Fibroblast of mammary gland (primary cell): ENCODE data around the gene LMNTD1.

ENCODE experiments used
- DNase-seq: peaks from one replicate; pipeline ENCODE4 v3.0.0-alpha.2; 2010; ENCODE audit warnings: low read depth
- H3K4me3 ChIP-seq: 2 replicates; pipeline ENCODE4 v1.5.1; 2011; ENCODE audit warnings: low read depth, mild to moderate bottlenecking, low read length, moderate library complexity; ENCODE audit not compliant: control insufficient read depth
- TF ChIP-seq, protein P1 (sequence below): conservative IDR thresholded peaks from 2 replicates; pipeline ENCODE4 v1.5.1; 2011; ENCODE audit warnings: low read depth, low read length, inconsistent platforms; ENCODE audit not compliant: control insufficient read depth, insufficient read depth

Gene LMNTD1

DNA sequence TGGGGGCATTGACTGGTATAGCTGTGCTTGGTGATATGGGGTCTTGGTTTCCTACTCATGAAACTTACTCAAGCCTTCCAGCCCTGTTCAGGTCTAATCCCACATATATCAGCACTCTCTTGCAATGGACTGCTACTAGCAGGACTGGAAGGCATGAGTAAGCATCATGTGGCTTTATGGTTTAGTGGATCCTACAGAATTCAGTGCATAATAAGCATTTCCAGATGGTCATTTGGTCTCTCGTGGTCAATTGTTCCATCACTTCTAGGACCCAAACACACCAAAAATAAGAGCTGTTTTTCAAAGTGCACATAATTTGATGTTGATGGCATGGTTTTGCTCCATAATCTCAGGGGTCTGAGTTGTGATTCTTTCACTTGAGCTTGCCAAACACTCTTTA, 114.4 kb downstream of the LMNTD1 start:
- H3K4me3 ChIP-seq = no peak overlapping the region
- peak; percentile 88 for DNase-seq
- TF ChIP-seq, protein P1, sequence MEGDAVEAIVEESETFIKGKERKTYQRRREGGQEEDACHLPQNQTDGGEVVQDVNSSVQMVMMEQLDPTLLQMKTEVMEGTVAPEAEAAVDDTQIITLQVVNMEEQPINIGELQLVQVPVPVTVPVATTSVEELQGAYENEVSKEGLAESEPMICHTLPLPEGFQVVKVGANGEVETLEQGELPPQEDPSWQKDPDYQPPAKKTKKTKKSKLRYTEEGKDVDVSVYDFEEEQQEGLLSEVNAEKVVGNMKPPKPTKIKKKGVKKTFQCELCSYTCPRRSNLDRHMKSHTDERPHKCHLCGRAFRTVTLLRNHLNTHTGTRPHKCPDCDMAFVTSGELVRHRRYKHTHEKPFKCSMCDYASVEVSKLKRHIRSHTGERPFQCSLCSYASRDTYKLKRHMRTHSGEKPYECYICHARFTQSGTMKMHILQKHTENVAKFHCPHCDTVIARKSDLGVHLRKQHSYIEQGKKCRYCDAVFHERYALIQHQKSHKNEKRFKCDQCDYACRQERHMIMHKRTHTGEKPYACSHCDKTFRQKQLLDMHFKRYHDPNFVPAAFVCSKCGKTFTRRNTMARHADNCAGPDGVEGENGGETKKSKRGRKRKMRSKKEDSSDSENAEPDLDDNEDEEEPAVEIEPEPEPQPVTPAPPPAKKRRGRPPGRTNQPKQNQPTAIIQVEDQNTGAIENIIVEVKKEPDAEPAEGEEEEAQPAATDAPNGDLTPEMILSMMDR = no peak

DNA sequence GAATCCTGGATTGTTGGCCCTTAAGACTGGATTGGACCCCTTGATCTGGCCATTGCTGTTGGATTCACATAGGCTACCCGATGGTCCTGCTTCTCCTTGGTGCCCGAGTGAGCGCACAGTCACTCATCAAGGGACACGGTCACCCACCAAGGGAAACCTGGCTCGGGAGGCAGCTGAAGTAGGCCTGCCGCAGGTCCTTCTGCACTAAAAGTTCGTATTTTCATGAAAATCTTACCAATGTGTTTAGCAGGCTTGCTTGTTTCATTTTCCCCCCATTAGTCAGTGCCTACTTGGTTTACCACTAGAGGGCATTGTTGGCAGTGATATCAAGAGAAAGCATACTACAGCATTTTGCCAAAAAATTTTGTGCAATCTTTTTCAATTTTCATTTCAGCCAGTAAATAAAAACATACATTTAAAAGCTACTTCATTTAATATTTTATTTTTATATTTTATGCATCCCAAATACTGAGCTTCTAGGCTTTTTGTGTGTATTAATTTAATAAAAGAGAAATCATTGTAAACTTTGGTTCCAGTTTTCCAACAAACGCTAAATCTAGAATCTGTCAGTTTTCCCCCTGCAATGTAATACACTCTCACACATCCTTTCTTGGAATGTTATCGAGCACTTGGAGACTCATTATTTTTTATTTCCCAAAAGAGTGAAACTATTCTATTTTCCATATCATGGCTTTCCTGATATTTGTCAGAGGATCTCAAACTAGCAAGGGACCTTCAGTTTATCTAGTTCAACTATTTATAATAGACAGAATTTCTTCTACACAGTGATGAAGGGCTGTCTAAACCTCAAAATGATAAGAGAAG, 116.7 kb downstream of the LMNTD1 start:
- TF ChIP-seq, protein P1 = peak; percentile 91
- H3K4me3 ChIP-seq = peak overlapping the region; percentile 23
- peak; percentile 90 for DNase-seq

DNA sequence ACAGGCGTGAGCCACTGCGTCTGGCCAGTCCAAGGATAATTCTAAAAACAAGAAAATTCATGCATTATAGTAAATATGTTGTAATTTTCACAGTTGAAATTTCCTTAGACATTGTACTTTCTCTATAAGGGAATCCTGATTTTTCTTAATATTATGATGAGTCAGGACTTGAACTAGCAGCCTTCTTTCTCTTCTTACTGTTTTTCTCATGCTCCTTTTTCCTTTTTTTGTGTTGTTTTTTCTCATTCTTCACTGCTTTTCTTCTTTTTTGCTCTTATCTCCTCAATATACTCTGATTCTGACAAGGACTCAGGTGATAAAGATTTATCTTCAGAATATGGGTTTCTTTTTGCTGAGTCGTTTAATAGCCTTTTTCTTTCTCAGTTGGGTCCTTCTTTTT, 117.7 kb downstream of the LMNTD1 start:
- TF ChIP-seq, protein P1 = no peak
- DNase-seq = no peak
- H3K4me3 ChIP-seq = no peak overlapping the region

DNA sequence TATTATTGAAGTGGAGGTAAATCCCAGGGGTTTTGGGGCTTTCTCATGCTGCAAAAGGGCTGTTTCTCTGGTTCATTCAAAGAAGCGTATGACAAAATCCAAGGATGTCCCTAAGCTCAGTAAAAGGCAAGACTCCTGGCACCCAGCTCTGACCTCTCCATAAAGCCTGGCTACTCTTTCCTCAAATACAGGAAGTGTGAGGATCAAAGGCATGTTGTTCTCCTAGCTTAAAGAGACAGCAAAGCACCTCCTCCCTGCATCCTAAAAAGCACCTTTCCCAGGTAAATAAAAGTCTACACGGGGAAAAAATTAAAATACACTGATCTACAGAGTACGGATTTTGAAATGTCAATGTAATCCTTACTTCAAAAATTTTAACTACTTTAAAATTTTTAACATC, 118.6 kb downstream of the LMNTD1 start:
- TF ChIP-seq, protein P1 = no peak
- H3K4me3 ChIP-seq = no peak overlapping the region

DNA sequence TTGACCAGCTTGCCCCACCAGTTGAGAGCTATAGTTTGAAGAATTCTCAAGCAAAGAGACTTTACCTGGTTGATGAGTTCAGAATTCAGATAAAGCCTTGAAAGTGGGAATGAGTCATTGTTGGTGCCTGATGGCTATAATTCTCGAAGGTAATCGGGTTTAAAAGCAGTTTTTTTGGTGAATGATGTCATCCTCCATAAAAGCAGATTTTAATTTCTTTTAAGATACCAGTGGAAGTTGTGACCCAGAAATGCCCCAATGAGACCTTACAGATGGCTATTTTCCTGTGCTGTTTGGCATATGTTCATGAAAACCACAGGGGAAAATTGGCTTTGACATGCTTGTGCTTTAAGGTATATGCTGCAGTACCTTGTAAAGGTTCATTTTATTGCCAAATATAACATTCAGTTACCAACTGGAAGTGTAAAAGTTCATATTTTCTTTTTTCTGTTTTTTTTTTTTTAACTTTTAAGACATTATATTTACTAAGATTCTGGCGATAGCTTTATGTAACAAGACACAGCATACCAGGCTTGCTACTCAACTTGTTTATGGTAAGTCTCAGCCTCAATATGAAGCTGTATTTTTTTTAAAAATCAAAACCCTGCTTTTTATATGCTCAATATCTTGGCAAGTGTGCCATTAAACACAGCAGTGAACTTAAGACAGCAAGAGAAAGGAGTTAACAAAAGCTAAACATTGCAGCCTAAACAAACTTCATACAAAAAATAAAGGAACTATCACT, 119.3 kb downstream of the LMNTD1 start:
- TF ChIP-seq, protein P1 = no peak
- DNase-seq = peak; percentile 49
- no peak overlapping the region for H3K4me3 ChIP-seq

More for the DNA sequence above, 118.6 kb downstream of the LMNTD1 start:
- no peak for DNase-seq

DNA sequence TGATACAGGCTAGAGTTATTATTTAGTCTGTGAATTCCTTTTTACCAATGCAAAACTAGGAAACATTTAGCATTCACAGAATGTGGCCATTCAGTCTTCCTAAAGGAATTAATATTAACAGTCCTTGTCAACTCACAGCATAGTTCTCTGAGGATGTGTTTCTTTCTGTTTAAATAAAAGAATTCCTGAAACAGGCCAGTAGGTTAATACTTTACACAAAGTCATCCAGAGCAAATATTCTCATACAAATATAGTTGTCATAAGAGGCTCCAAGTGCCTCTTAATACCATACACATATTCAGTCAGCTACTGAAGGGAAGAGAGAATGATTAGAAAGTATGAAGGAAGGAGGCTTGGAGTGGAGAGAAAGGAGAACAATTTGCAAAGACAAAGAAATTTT, 120.1 kb downstream of the LMNTD1 start:
- no peak overlapping the region for H3K4me3 ChIP-seq
- no peak for DNase-seq
- TF ChIP-seq, protein P1 = no peak
